T-cell (primary cell): ENCODE results near the gene CES1. TPM values are rescaled to one million over a fixed set of nuclear protein-coding genes. Genes with fewer than 3 reads are reported as not detected.
"Not testable (repeated sequence)": the region's sequence is repeated elsewhere in the genome, so short reads cannot be mapped to it uniquely, and the experiment has no call there.

Experiments
- ATAC-seq, 4 experiments: fragments of 200-7000 bp in 3 of 4; fragments of 150-1000 bp in 1 of 4; cut with Tn5 transposase; replicated peaks in 1 of 4; 1 replicate in 3 of 4; 2 replicates in 1 of 4; pipeline ENCODE4 v1.10.0; 2021; ENCODE audit warnings: moderate library complexity in 3 of 4, mild to moderate bottlenecking in 2 of 4, moderate number of reproducible peaks in 1 of 4
- CTCF ChIA-PET, 2 donors: fragments of 300-600 bp; sonication (Branson Sonifier 250); formaldehyde crosslinking; loops; one replicate each; lab custom pipeline; 2022; ENCODE audit warnings: antibody characterized with exemption in 2 of 2; lab: Charles Lee
- POLR2A ChIA-PET, 2 donors: fragments of 300-600 bp; sonication (Branson Sonifier 250); formaldehyde crosslinking; loops; one replicate each; lab custom pipeline; 2022; ENCODE audit warnings: antibody characterized with exemption in 2 of 2; lab: Charles Lee
- DNase-seq, 35 experiments: peaks; one replicate each; pipeline versions ENCODE4 v3.0.0 to v3.0.0-alpha.2; 2013 to 2023
- H3K27ac ChIP-seq: one replicate; pipeline ENCODE4 v1.5.1; 2013; ENCODE audit warnings: low read length
- H3K27me3 ChIP-seq, 2 experiments: replicated peaks in 1 of 2; 1 replicate in 1 of 2; 2 replicates in 1 of 2; pipeline versions ENCODE4 v1.6.1 to v1.7.0; 2013; ENCODE audit warnings: low read length in 1 of 2, mixed read lengths in 1 of 2; ENCODE audit not compliant: control insufficient read depth in 2 of 2, insufficient read depth in 2 of 2; ENCODE audit errors: extremely low read depth in 1 of 2
- H3K36me3 ChIP-seq, 2 donors: 1 replicate in 1 of 2; 2 replicates in 1 of 2; pipeline versions ENCODE4 v1.6.1 to v1.7.0; 2013; ENCODE audit warnings: low read length in 1 of 2; ENCODE audit not compliant: control insufficient read depth in 2 of 2, insufficient read depth in 1 of 2; ENCODE audit errors: extremely low read depth in 1 of 2
- H3K4me1 ChIP-seq, 2 experiments: 1 replicate in 1 of 2; 2 replicates in 1 of 2; pipeline versions ENCODE4 v1.6.1 to v1.7.0; 2013; ENCODE audit warnings: low read length in 2 of 2, mixed read lengths in 1 of 2; ENCODE audit not compliant: insufficient read depth in 2 of 2, control insufficient read depth in 1 of 2; ENCODE audit errors: extremely low read depth in 1 of 2
- H3K4me3 ChIP-seq, 2 donors: 1 replicate in 1 of 2; 2 replicates in 1 of 2; pipeline versions ENCODE4 v1.5.1 to v1.7.0; 2013; ENCODE audit warnings: mild to moderate bottlenecking in 2 of 2, low read length in 1 of 2, moderate library complexity in 1 of 2; ENCODE audit not compliant: control insufficient read depth in 1 of 2; ENCODE audit errors: extremely low read depth in 1 of 2
- H3K9me3 ChIP-seq: 2 replicates; pipeline ENCODE4 v1.7.0; 2013
- H3K27ac Mint-ChIP-seq, 2 donors: one replicate each; pipeline ENCODE4 v1.8.0; 2020 to 2021; ENCODE audit warnings: mild to moderate bottlenecking in 2 of 2, mixed read lengths in 2 of 2
- H3K27me3 Mint-ChIP-seq, 2 donors: one replicate each; pipeline ENCODE4 v1.8.0; 2021 to 2022; ENCODE audit warnings: mixed read lengths in 2 of 2
- H3K36me3 Mint-ChIP-seq: one replicate; pipeline ENCODE4 v1.8.0; 2021; ENCODE audit warnings: mixed read lengths
- H3K4me1 Mint-ChIP-seq, 3 donors: one replicate each; pipeline ENCODE4 v1.8.0; 2020 to 2022; ENCODE audit warnings: mixed read lengths in 3 of 3, mild to moderate bottlenecking in 1 of 3
- H3K4me3 Mint-ChIP-seq, 3 donors: one replicate each; pipeline ENCODE4 v1.8.0; 2020 to 2022; ENCODE audit warnings: mild to moderate bottlenecking in 3 of 3, mixed read lengths in 3 of 3, moderate library complexity in 3 of 3
- H3K9me3 Mint-ChIP-seq, 3 donors: one replicate each; pipeline ENCODE4 v1.8.0; 2020 to 2022; ENCODE audit warnings: mixed read lengths in 3 of 3
- WGBS: methylation state at CpG from one replicate; pipeline ENCODE4 v1.1.5; 2013; ENCODE audit warnings: missing lambda C conversion rate; ENCODE audit not compliant: insufficient coverage; 5-methylcytosine and 5-hydroxymethylcytosine counted together
- total RNA-seq, 35 experiments: library from RNA in 6 of 35; stranded (reverse) in 6 of 35; fragments of 120-200 nt in 1 of 35; gene quantifications; one replicate each; pipeline versions ENCODE4 v1.2.1 to v1.2.4 and lab custom pipeline; 2013 to 2026

CES1 gene
- total RNA-seq, 5 donors from 2014 or later (not counting 1 experiment from before 2014, with no cell fraction given): 0.79 to 3.3 (median 1.4) TPM

GRCh38 chr16:55868980-55869379, 36.1 kb upstream of the CES1 start:
- Histone ChIP-seq H3K27ac (no peak overlapping the region), H3K36me3 (no peaks in the 10 kb centered on the region), H3K4me3 (no peak overlapping the region), H3K27me3 (peaks cover 0 to 14% of the 10 kb centered on the region in 2 experiments), H3K9me3 (no peaks in the 10 kb centered on the region), H3K4me1 (no peaks in the 10 kb centered on the region)
- DNase-seq (no peak), ATAC-seq (no peak)
- peaks cover 14 to 16% of the 10 kb centered on the region in 2 donors for H3K27me3 Mint-ChIP-seq
- no peak overlapping the region for H3K4me3 Mint-ChIP-seq
- no peak overlapping the region for H3K27ac Mint-ChIP-seq
- POLR2A ChIA-PET: no interaction called here
- CTCF ChIA-PET: no interaction called here
- WGBS: 82% methylated on average over 4 of the region's 7 CpGs
- no peaks in the 10 kb centered on the region for H3K36me3 Mint-ChIP-seq
- no peaks in the 10 kb centered on the region for H3K9me3 Mint-ChIP-seq
- no peaks in the 10 kb centered on the region for H3K4me1 Mint-ChIP-seq

- Mint-ChIP-seq H3K4me3 (no peak overlapping the region), H3K9me3 (no peaks in the 10 kb centered on the region), H3K4me1 (no peaks in the 10 kb centered on the region), H3K27me3 (peaks cover 14 to 16% of the 10 kb centered on the region in 2 donors), H3K36me3 (no peaks in the 10 kb centered on the region), H3K27ac (no peak overlapping the region)
- POLR2A ChIA-PET: no interaction called here
- no CpG with 5 or more reads among the region's 2 CpGs for WGBS
- H3K4me1 ChIP-seq: no peaks in the 10 kb centered on the region
- no peak for DNase-seq
- H3K27ac ChIP-seq: no peak overlapping the region
- CTCF ChIA-PET: no interaction called here
- H3K27me3 ChIP-seq: peaks cover 0 to 9% of the 10 kb centered on the region in 2 experiments
- no peaks in the 10 kb centered on the region for H3K36me3 ChIP-seq
- no peak overlapping the region for H3K4me3 ChIP-seq
- no peak for ATAC-seq
- no peaks in the 10 kb centered on the region for H3K9me3 ChIP-seq
Observed at GRCh38 chr16:55868137-55868536, 35.2 kb upstream of the CES1 start.

GRCh38 chr16:55861288-55861687, 28.4 kb upstream of the CES1 start:
- ChIA-PET POLR2A (no interaction called here), CTCF (interaction anchor here in 1 of 2 donors (0.6 kb wide), 1 partner anchor 15 kb away, joined by 3 read pairs; no protein-coding TSS in a partner anchor)
- Mint-ChIP-seq H3K36me3 (no peaks in the 10 kb centered on the region), H3K9me3 (no peaks in the 10 kb centered on the region), H3K27me3 (peaks cover 8 to 25% of the 10 kb centered on the region in 2 donors), H3K4me3 (no peak overlapping the region), H3K27ac (no peak overlapping the region), H3K4me1 (no peaks in the 10 kb centered on the region)
- no peak for ATAC-seq
- 80% methylated on average over 1 of the region's 4 CpGs for WGBS
- Histone ChIP-seq H3K27me3 (peaks cover 0 to 2% of the 10 kb centered on the region in 2 experiments), H3K27ac (no peak overlapping the region), H3K9me3 (no peaks in the 10 kb centered on the region), H3K4me3 (no peak overlapping the region), H3K4me1 (no peaks in the 10 kb centered on the region), H3K36me3 (no peaks in the 10 kb centered on the region)
- no peak for DNase-seq

GRCh38 chr16:55857650-55858049, 24.8 kb upstream of the CES1 start:
- H3K36me3 Mint-ChIP-seq, H3K4me1 Mint-ChIP-seq, H3K9me3 Mint-ChIP-seq, POLR2A ChIA-PET, H3K9me3 ChIP-seq, H3K4me3 ChIP-seq, H3K36me3 ChIP-seq, CTCF ChIA-PET, DNase-seq, H3K4me3 Mint-ChIP-seq, H3K27ac Mint-ChIP-seq, H3K4me1 ChIP-seq, H3K27ac ChIP-seq, H3K27me3 ChIP-seq, ATAC-seq: not testable (repeated sequence)
- no CpG with 5 or more reads among the region's 1 CpG for WGBS
- peaks cover 11 to 25% of the 10 kb centered on the region in 2 donors for H3K27me3 Mint-ChIP-seq

- H3K4me3 Mint-ChIP-seq: no peak overlapping the region
- H3K4me1 Mint-ChIP-seq: no peaks in the 10 kb centered on the region
- peaks cover 0 to 3% (median 0%) of the 10 kb centered on the region in 3 donors for H3K9me3 Mint-ChIP-seq
- H3K27ac Mint-ChIP-seq: no peak overlapping the region
- WGBS: 90% methylated on average over 3 of the region's 3 CpGs
- H3K36me3 ChIP-seq: no peaks in the 10 kb centered on the region
- ChIA-PET CTCF (no interaction called here), POLR2A (no interaction called here)
- no peak overlapping the region for H3K4me3 ChIP-seq
- no peaks in the 10 kb centered on the region for H3K36me3 Mint-ChIP-seq
- H3K9me3 ChIP-seq: no peaks in the 10 kb centered on the region
- H3K4me1 ChIP-seq: no peaks in the 10 kb centered on the region
- peaks cover 2 to 6% of the 10 kb centered on the region in 2 experiments for H3K27me3 ChIP-seq
- DNase-seq (no peak), ATAC-seq (no peak)
- H3K27ac ChIP-seq: no peak overlapping the region
- H3K27me3 Mint-ChIP-seq: peaks cover 11 to 29% of the 10 kb centered on the region in 2 donors
Observed at GRCh38 chr16:55856950-55857349, 24.1 kb upstream of the CES1 start.

- H3K4me3 Mint-ChIP-seq: no peak overlapping the region
- ChIA-PET POLR2A (no interaction called here), CTCF (no interaction called here)
- H3K27me3 ChIP-seq: peaks cover 2 to 14% of the 10 kb centered on the region in 2 experiments
- H3K36me3 Mint-ChIP-seq: no peaks in the 10 kb centered on the region
- H3K27me3 Mint-ChIP-seq: peaks cover 18 to 27% of the 10 kb centered on the region in 2 donors
- H3K9me3 ChIP-seq: no peaks in the 10 kb centered on the region
- H3K9me3 Mint-ChIP-seq: peaks cover 0 to 3% (median 0%) of the 10 kb centered on the region in 3 donors
- no peaks in the 10 kb centered on the region for H3K4me1 ChIP-seq
- no peak overlapping the region for H3K4me3 ChIP-seq
- H3K27ac Mint-ChIP-seq: no peak overlapping the region
- 36% methylated on average over 2 of the region's 3 CpGs for WGBS
- H3K27ac ChIP-seq: no peak overlapping the region
- DNase-seq: no peak
- ATAC-seq: no peak
- H3K4me1 Mint-ChIP-seq: no peaks in the 10 kb centered on the region
- H3K36me3 ChIP-seq: no peaks in the 10 kb centered on the region
Observed at GRCh38 chr16:55853114-55853513, 20.2 kb upstream of the CES1 start.

GRCh38 chr16:55849536-55849935, 16.6 kb upstream of the CES1 start:
- H3K27ac ChIP-seq: no peak overlapping the region
- no peak overlapping the region for H3K4me3 Mint-ChIP-seq
- no peaks in the 10 kb centered on the region for H3K4me1 Mint-ChIP-seq
- no peaks in the 10 kb centered on the region for H3K36me3 Mint-ChIP-seq
- H3K9me3 Mint-ChIP-seq: no peaks in the 10 kb centered on the region
- H3K27ac Mint-ChIP-seq: no peak overlapping the region
- H3K4me3 ChIP-seq: no peak overlapping the region
- WGBS: 91% methylated on average over 10 of the region's 13 CpGs
- H3K36me3 ChIP-seq: no peaks in the 10 kb centered on the region
- CTCF ChIA-PET: interaction anchor here (0.5 to 1.2 kb wide), 2 partner anchors 385 to 697 kb away, joined by 3 to 8 read pairs; no protein-coding TSS in a partner anchor
- H3K4me1 ChIP-seq: no peaks in the 10 kb centered on the region
- ATAC-seq: no peak
- peaks cover 2 to 24% of the 10 kb centered on the region in 2 experiments for H3K27me3 ChIP-seq
- H3K9me3 ChIP-seq: no peaks in the 10 kb centered on the region
- POLR2A ChIA-PET: no interaction called here
- no peak for DNase-seq
- peaks cover 27 to 32% of the 10 kb centered on the region in 2 donors for H3K27me3 Mint-ChIP-seq
